MCF 10A (cell line): ENCODE data around the gene MMS19. TPM values are rescaled to one million over a fixed set of nuclear protein-coding genes. Genes with fewer than 3 reads are reported as not detected.
A peak's percentile ranks its signal among the peaks of the same experiment; 100 is the strongest.

Source experiments
- BruUV-seq: library from RNA; stranded (reverse); fragments of 400-500 nt; replicated peaks from 2 replicates; lab custom pipeline; 2021; lab: Mats Ljungman, UMichigan
- CTCF ChIA-PET: fragments of 300-600 bp; sonication (Branson Sonifier 250); formaldehyde crosslinking; extraction: SDS; loops from one replicate; lab custom pipeline; 2021; ENCODE audit warnings: antibody characterized with exemption, inconsistent platforms; lab: Yijun Ruan, JAX
- POLR2A ChIA-PET: fragments of 300-600, 350-650 bp; sonication (Branson Sonifier 250); formaldehyde crosslinking; extraction: SDS; loops from one replicate; lab custom pipeline; 2020; ENCODE audit warnings: antibody characterized with exemption, inconsistent platforms; lab: Yijun Ruan, JAX
- DNase-seq: peaks from one replicate; pipeline ENCODE4 v3.0.0-alpha.2; 2018; ENCODE audit not compliant: unreplicated experiment
- H3K27ac Mint-ChIP-seq: one replicate; pipeline ENCODE4 v1.8.0; 2022; ENCODE audit warnings: mild to moderate bottlenecking, low read depth, mixed read lengths; ENCODE audit not compliant: unreplicated experiment
- H3K27me3 Mint-ChIP-seq: one replicate; pipeline ENCODE4 v1.8.0; 2022; ENCODE audit warnings: mixed read lengths; ENCODE audit not compliant: insufficient read depth, unreplicated experiment
- H3K36me3 Mint-ChIP-seq: one replicate; pipeline ENCODE4 v1.8.0; 2022; ENCODE audit warnings: mild to moderate bottlenecking, moderate library complexity, mixed read lengths; ENCODE audit not compliant: insufficient read depth, unreplicated experiment
- H3K4me1 Mint-ChIP-seq: one replicate; pipeline ENCODE4 v1.8.0; 2022; ENCODE audit warnings: mixed read lengths; ENCODE audit not compliant: insufficient read depth, unreplicated experiment
- H3K4me3 Mint-ChIP-seq: one replicate; pipeline ENCODE4 v1.8.0; 2022; ENCODE audit warnings: mild to moderate bottlenecking, moderate library complexity, mixed read lengths; ENCODE audit not compliant: unreplicated experiment
- H3K9me3 Mint-ChIP-seq: one replicate; pipeline ENCODE4 v1.8.0; 2022; ENCODE audit warnings: mixed read lengths; ENCODE audit not compliant: unreplicated experiment
- CTCF ChIP-seq: fragments of 200-600 bp; IDR thresholded peaks from one replicate; pipeline ENCODE4 v1.8.0; 2022; ENCODE audit warnings: antibody characterized with exemption, mild to moderate bottlenecking; ENCODE audit not compliant: unreplicated experiment
- intact Hi-C: fragments of 100-400 bp; cut with micrococcal nuclease; formaldehyde crosslinking; loops from 2 replicates; pipeline ENCODE4 v1.14.1; 2022
- total RNA-seq: library from RNA; stranded (reverse); gene quantifications from 2 replicates; pipeline ENCODE4 v1.2.3, GENCODE V29; 2022

MMS19 gene
- total RNA-seq, 1 experiment from 2014 or later = 67.0 TPM

- ChIA-PET CTCF (interaction anchor here (2.0 kb wide), 1 partner anchor 34 kb away, joined by 6 read pairs; the partner anchor contains the start of gene ANKRD2), POLR2A (interaction anchor here (1.5 to 1.7 kb wide), 2 partner anchors 39 to 41 kb away, joined by 4 to 6 read pairs; partner anchors contain the start of gene UBTD1)
- DNase-seq = no peak
Observed at GRCh38 chr10:97538411-97538810, 40.2 kb upstream of the MMS19 start.

GRCh38 chr10:97537186-97537869 lies 39.1 kb upstream of the MMS19 start:
- H3K4me3 Mint-ChIP-seq = no peak overlapping the region
- ChIA-PET POLR2A (interaction anchor here (0.6 kb wide), 1 partner anchor 35 kb away, joined by 3 read pairs; no protein-coding TSS in a partner anchor), CTCF (interaction anchor here (0.6 to 1.2 kb wide), 7 partner anchors 15 to 1802 kb away, joined by 3 to 7 read pairs (median 4); no protein-coding TSS in a partner anchor)
- no peaks in the 10 kb centered on the region for H3K9me3 Mint-ChIP-seq
- no peak overlapping the region for H3K27ac Mint-ChIP-seq
- no peak for TF ChIP-seq CTCF
- no peak for DNase-seq
- intact Hi-C loops = no loop called here
- no peaks in the 10 kb centered on the region for H3K27me3 Mint-ChIP-seq
- no TSS peak for BruUV-seq
- H3K36me3 Mint-ChIP-seq = no peaks in the 10 kb centered on the region
- peaks cover 11% of the 10 kb centered on the region for H3K4me1 Mint-ChIP-seq

More at GRCh38 chr10:97538411-97538810, 40.2 kb upstream of the MMS19 start:
- Mint-ChIP-seq H3K9me3 (no peaks in the 10 kb centered on the region), H3K27ac (peak overlapping the region; percentile 39), H3K4me1 (peaks cover 22% of the 10 kb centered on the region), H3K4me3 (no peak overlapping the region), H3K27me3 (no peaks in the 10 kb centered on the region), H3K36me3 (no peaks in the 10 kb centered on the region)
- intact Hi-C loops = no loop called here
- no peak for TF ChIP-seq CTCF
- no TSS peak for BruUV-seq

GRCh38 chr10:97534746-97535367 lies 36.6 kb upstream of the MMS19 start:
- intact Hi-C loops = loop anchor here (2.0 kb wide), 1 partner anchor 18 kb away; no protein-coding TSS in a partner anchor
- no peaks in the 10 kb centered on the region for H3K36me3 Mint-ChIP-seq
- H3K27ac Mint-ChIP-seq = no peak overlapping the region
- H3K4me3 Mint-ChIP-seq = no peak overlapping the region
- TF ChIP-seq CTCF = peak; percentile 56
- H3K9me3 Mint-ChIP-seq = no peaks in the 10 kb centered on the region
- peaks cover 10% of the 10 kb centered on the region for H3K4me1 Mint-ChIP-seq
- BruUV-seq = no TSS peak
- no peaks in the 10 kb centered on the region for H3K27me3 Mint-ChIP-seq
- CTCF ChIA-PET = interaction anchor here (0.6 to 3.3 kb wide), 20 partner anchors 10 to 276 kb away, joined by 3 to 19 read pairs (median 4); partner anchors contain the start of genes ANKRD2 and HOGA1
- POLR2A ChIA-PET = interaction anchor here (0.8 to 1.2 kb wide), 4 partner anchors 9 to 76 kb away, joined by 3 to 4 read pairs (median 4); no protein-coding TSS in a partner anchor
- DNase-seq = peak; percentile 71

GRCh38 chr10:97533888-97534287 lies 35.7 kb upstream of the MMS19 start:
- DNase-seq = no peak
- H3K4me3 Mint-ChIP-seq = no peak overlapping the region
- no peaks in the 10 kb centered on the region for H3K36me3 Mint-ChIP-seq
- no peaks in the 10 kb centered on the region for H3K27me3 Mint-ChIP-seq
- BruUV-seq = no TSS peak
- CTCF ChIA-PET = interaction anchor here (0.7 to 3.3 kb wide), 14 partner anchors 9 to 94 kb away, joined by 3 to 19 read pairs (median 6); partner anchors contain the start of genes ANKRD2, HOGA1 and UBTD1
- H3K9me3 Mint-ChIP-seq = no peaks in the 10 kb centered on the region
- H3K27ac Mint-ChIP-seq = no peak overlapping the region
- POLR2A ChIA-PET = interaction anchor here (0.6 to 1.4 kb wide), 5 partner anchors 19 to 141 kb away, joined by 3 to 4 read pairs (median 4); partner anchors contain the start of gene UBTD1
- H3K4me1 Mint-ChIP-seq = peaks cover 10% of the 10 kb centered on the region
- intact Hi-C loops = loop anchor here (2.0 kb wide), 1 partner anchor 19 kb away; no protein-coding TSS in a partner anchor
- no peak for TF ChIP-seq CTCF
